GM19395 (cell line): Measurements from ENCODE around the gene NR5A2.

Source experiments
- ATAC-seq: cut with Tn5 transposase; IDR thresholded peaks from one replicate; pipeline ENCODE4 v1.9.1; 2021; ENCODE audit warnings: mild to moderate bottlenecking, moderate library complexity; ENCODE audit not compliant: unreplicated experiment

The NR5A2 gene

GRCh38 chr1:200062143-200062542 lies 34.6 kb downstream of the NR5A2 start:
- ATAC-seq: no peak

- peak; percentile 99 for ATAC-seq
These were observed 45.3 kb downstream of the NR5A2 start for GRCh38 chr1:200072636-200073285.

- no peak for ATAC-seq
These were observed 45.8 kb downstream of the NR5A2 start for GRCh38 chr1:200073286-200073637.

GRCh38 chr1:200075522-200075921 lies 48.0 kb downstream of the NR5A2 start:
- no peak for ATAC-seq

GRCh38 chr1:200075938-200076546 lies 48.5 kb downstream of the NR5A2 start:
- ATAC-seq: no peak

- ATAC-seq: no peak
These were observed 51.9 kb downstream of the NR5A2 start for GRCh38 chr1:200079232-200079940.

GRCh38 chr1:200081151-200081968 lies 53.9 kb downstream of the NR5A2 start:
- ATAC-seq: no peak

GRCh38 chr1:200081969-200082245 lies 54.4 kb downstream of the NR5A2 start:
- no peak for ATAC-seq

GRCh38 chr1:200082329-200082728 lies 54.8 kb downstream of the NR5A2 start:
- ATAC-seq: no peak

- no peak for ATAC-seq
These were observed 63.0 kb downstream of the NR5A2 start for GRCh38 chr1:200090252-200091159.

GRCh38 chr1:200095057-200095577 lies 67.6 kb downstream of the NR5A2 start:
- no peak for ATAC-seq

GRCh38 chr1:200096774-200097173 lies 69.3 kb downstream of the NR5A2 start:
- ATAC-seq: no peak

GRCh38 chr1:200099040-200099439 lies 71.5 kb downstream of the NR5A2 start:
- no peak for ATAC-seq

- no peak for ATAC-seq
These were observed 76.6 kb downstream of the NR5A2 start for GRCh38 chr1:200103966-200104583.

- ATAC-seq: no peak
These were observed 79.5 kb downstream of the NR5A2 start for GRCh38 chr1:200107004-200107470.

- no peak for ATAC-seq
These were observed 81.1 kb downstream of the NR5A2 start for GRCh38 chr1:200108659-200109058.

- no peak for ATAC-seq
These were observed 84.8 kb downstream of the NR5A2 start for GRCh38 chr1:200112290-200112689.

- no peak for ATAC-seq
These were observed 88.0 kb downstream of the NR5A2 start for GRCh38 chr1:200115532-200115931.

GRCh38 chr1:200116324-200116723 lies 88.8 kb downstream of the NR5A2 start:
- no peak for ATAC-seq
